Gastroesophageal sphincter (tissue), 4 donors: ENCODE data around the gene DIP2C. TPM values are rescaled to one million over a fixed set of nuclear protein-coding genes. Genes with fewer than 3 reads are reported as not detected.

Experiments used
- ATAC-seq: fragments of 150-250 bp; one replicate; pipeline ENCODE4 v1.9.1; 2016; ENCODE audit warnings: mild to moderate bottlenecking, moderate library complexity
- H3K27ac ChIP-seq, 4 donors: fragments of 200-600 bp; sonication (generic) in 3 of 4; 1 replicate in 3 of 4; 2 replicates in 1 of 4; pipeline ENCODE4 v1.5.1; 2016 to 2019
- H3K27me3 ChIP-seq: fragments of 200-600 bp; sonication (generic); one replicate; pipeline ENCODE4 v1.5.1; 2019
- H3K36me3 ChIP-seq, 2 donors: fragments of 200-600 bp; sonication (generic); one replicate each; pipeline ENCODE4 v1.5.1; 2019; ENCODE audit warnings: control low read depth in 1 of 2
- H3K4me1 ChIP-seq, 3 donors: fragments of 200-600 bp; sonication (generic); 1 replicate in 2 of 3; 2 replicates in 1 of 3; pipeline ENCODE4 v1.5.1; 2016 to 2019; ENCODE audit warnings: control low read depth in 2 of 3
- H3K4me3 ChIP-seq, 2 donors: fragments of 200-600 bp; sonication (generic); one replicate each; pipeline ENCODE4 v1.5.1; 2019; ENCODE audit warnings: mild to moderate bottlenecking in 1 of 2, moderate library complexity in 1 of 2
- H3K9me3 ChIP-seq, 3 donors: fragments of 200-600 bp; sonication (generic); one replicate each; pipeline ENCODE4 v1.5.1; 2017 to 2019; ENCODE audit warnings: control low read depth in 2 of 3
- CTCF ChIP-seq, 4 experiments: fragments of 200-600 bp in 2 of 4; fragments of 450-650 bp in 2 of 4; sonication (generic) in 1 of 4; IDR thresholded peaks; one replicate each; pipeline ENCODE4 v1.5.1; 2017 to 2019; ENCODE audit warnings: antibody characterized with exemption in 4 of 4, mild to moderate bottlenecking in 2 of 4, moderate library complexity in 2 of 4
- EP300 ChIP-seq: sonication (generic); formaldehyde crosslinking; IDR thresholded peaks from one replicate; pipeline ENCODE4 v1.6.1; 2017; ENCODE audit warnings: antibody characterized with exemption, mild to moderate bottlenecking
- POLR2A ChIP-seq, 2 donors: fragments of 450-650 bp; IDR thresholded peaks; one replicate each; pipeline ENCODE4 v1.6.1; 2017; ENCODE audit warnings: antibody characterized with exemption in 2 of 2, mild to moderate bottlenecking in 2 of 2, moderate library complexity in 1 of 2
- POLR2AphosphoS5 ChIP-seq: sonication (generic); formaldehyde crosslinking; IDR thresholded peaks from one replicate; pipeline ENCODE4 v1.6.1; 2017; ENCODE audit warnings: antibody characterized with exemption
- WGBS, 2 donors: methylation state at CpG; one replicate each; pipeline ENCODE4 v1.1.5; 2018; ENCODE audit warnings: low coverage in 1 of 2; 5-methylcytosine and 5-hydroxymethylcytosine counted together
- total RNA-seq, 4 donors: library from RNA; depleted of rRNA; stranded (reverse); fragments of >200 nt; gene quantifications; one replicate each; pipeline ENCODE4 v1.1.0, GENCODE V29; 2016

The DIP2C gene
- total RNA-seq, 4 donors from 2014 or later, result 40.8 to 73.8 (median 47.7) TPM

GRCh38 chr10:459743-460142 lies 229.7 kb downstream of the DIP2C start:
- H3K9me3 ChIP-seq, result no peaks in the 10 kb centered on the region
- peaks cover 2 to 50% (median 4%) of the 10 kb centered on the region in 3 donors for H3K4me1 ChIP-seq
- WGBS, 2 donors, result 98% methylated on average over 11 of the region's 12 CpGs; no CpG with 5 or more reads in 1 of the 2 donors
- no peaks in the 10 kb centered on the region for H3K27me3 ChIP-seq
- ATAC-seq, result no peak
- no peak overlapping the region for H3K4me3 ChIP-seq
- TF ChIP-seq POLR2AphosphoS5 (no peak), POLR2A (IDR thresholded peaks at IDR 0.05) (no peak), CTCF (IDR thresholded peaks at IDR 0.05) (no peak), EP300 (no peak)
- peak overlapping the region in 2 of 4 donors; percentile 75 to 86 for H3K27ac ChIP-seq
- H3K36me3 ChIP-seq, result peaks cover 0 to 6% of the 10 kb centered on the region in 2 donors

GRCh38 chr10:458421-458851 lies 231.0 kb downstream of the DIP2C start:
- H3K4me3 ChIP-seq, result no peak overlapping the region
- TF ChIP-seq POLR2A (IDR thresholded peaks at IDR 0.05) (no peak), EP300 (no peak), POLR2AphosphoS5 (no peak)
- no peaks in the 10 kb centered on the region for H3K27me3 ChIP-seq
- peak; percentile 84 for ATAC-seq
- 54 to 60% methylated on average over 2 to 10 of the region's 21 CpGs for WGBS, 2 donors
- H3K27ac ChIP-seq, result peak overlapping the region; percentile 54 to 86 (median 78)
- H3K36me3 ChIP-seq, result peaks cover 0 to 6% of the 10 kb centered on the region in 2 donors
- H3K9me3 ChIP-seq, result no peaks in the 10 kb centered on the region
- peaks cover 2 to 63% (median 11%) of the 10 kb centered on the region in 3 donors for H3K4me1 ChIP-seq

GRCh38 chr10:456486-456885 lies 233.0 kb downstream of the DIP2C start:
- TF ChIP-seq CTCF (IDR thresholded peaks at IDR 0.05) (no peak), EP300 (no peak), POLR2AphosphoS5 (no peak)
- 51 to 60% methylated on average over 6 to 8 of the region's 8 CpGs for WGBS, 2 donors
- Histone ChIP-seq H3K36me3 (peaks cover 0 to 6% of the 10 kb centered on the region in 2 donors), H3K27ac (peak overlapping the region; percentile 3 to 86 (median 74)), H3K4me1 (peaks cover 5 to 81% (median 20%) of the 10 kb centered on the region in 3 donors), H3K9me3 (no peaks in the 10 kb centered on the region), H3K27me3 (no peaks in the 10 kb centered on the region), H3K4me3 (no peak overlapping the region)
- no peak for ATAC-seq

- H3K9me3 ChIP-seq, result no peaks in the 10 kb centered on the region
- H3K4me3 ChIP-seq, result no peak overlapping the region
- H3K27ac ChIP-seq, result peak overlapping the region; percentile 6 to 86 (median 76)
- H3K36me3 ChIP-seq, result peaks cover 0 to 6% of the 10 kb centered on the region in 2 donors
- peak; percentile 86 for ATAC-seq
- TF ChIP-seq POLR2AphosphoS5 (peak; percentile 80), CTCF (IDR thresholded peaks at IDR 0.05) (no peak)
- 3 to 32% methylated on average over 5 of the region's 5 CpGs for WGBS, 2 donors
- H3K4me1 ChIP-seq, result peaks cover 5 to 89% (median 20%) of the 10 kb centered on the region in 3 donors
- no peaks in the 10 kb centered on the region for H3K27me3 ChIP-seq
Measured at GRCh38 chr10:454860-455259, 234.6 kb downstream of the DIP2C start.

- no peak for TF ChIP-seq POLR2A (IDR thresholded peaks at IDR 0.05)
- TF ChIP-seq POLR2AphosphoS5, result no peak
- TF ChIP-seq CTCF (IDR thresholded peaks at IDR 0.05), result no peak
- no peak for TF ChIP-seq EP300
- Histone ChIP-seq H3K4me3 (no peak overlapping the region), H3K36me3 (no peaks in the 10 kb centered on the region), H3K27me3 (no peaks in the 10 kb centered on the region), H3K27ac (peak overlapping the region; percentile 9 to 86 (median 60)), H3K9me3 (no peaks in the 10 kb centered on the region), H3K4me1 (peaks cover 5 to 79% (median 20%) of the 10 kb centered on the region in 3 donors)
- WGBS, 2 donors, result 60 to 81% methylated on average over 1 to 3 of the region's 3 CpGs
- no peak for ATAC-seq
Measured at GRCh38 chr10:453647-454046, 235.8 kb downstream of the DIP2C start.
